HepG2 (cell line): Measurements from ENCODE around the gene PGPEP1. TPM values are rescaled to one million over a fixed set of nuclear protein-coding genes. Genes with fewer than 3 reads are reported as not detected.
A peak's percentile ranks its signal among the peaks of the same experiment; 100 is the strongest.

Experiments used
- BCL6 ChIP-seq: IDR thresholded peaks from 2 replicates; pipeline ENCODE4 v1.6.1; 2016; ENCODE audit warnings: missing genetic modification reagents, missing compliant biosample characterization
- BCLAF1 ChIP-seq: fragments of 450-650 bp; IDR thresholded peaks from 2 replicates; pipeline ENCODE4 v1.6.1; 2017; ENCODE audit warnings: mild to moderate bottlenecking
- BRCA1 ChIP-seq: sonication (generic); formaldehyde crosslinking; IDR thresholded peaks from 2 replicates; pipeline ENCODE4 v1.4.0; 2020; ENCODE audit warnings: missing genetic modification reagents
- CBFB ChIP-seq: sonication (generic); formaldehyde crosslinking; IDR thresholded peaks from 2 replicates; pipeline ENCODE4 v1.4.0; 2020; ENCODE audit warnings: missing genetic modification reagents
- CCAR2 ChIP-seq: fragments of 200-400 bp; formaldehyde crosslinking; optimal IDR thresholded peaks from 2 replicates; pipeline ENCODE3; 2018; ENCODE audit warnings: low read depth, mild to moderate bottlenecking, low read length, moderate library complexity
- FOXA3 ChIP-seq: IDR thresholded peaks from 2 replicates; pipeline ENCODE4 v1.6.1; 2016; ENCODE audit warnings: missing genetic modification reagents, missing compliant biosample characterization
- GABPB1 ChIP-seq: IDR thresholded peaks from 2 replicates; pipeline ENCODE4 v1.6.1; 2016; ENCODE audit warnings: mild to moderate bottlenecking, missing genetic modification reagents, moderate library complexity, missing compliant biosample characterization
- MAFK ChIP-seq, 2 experiments: IDR thresholded peaks in 1 of 2; conservative IDR thresholded peaks in 1 of 2; 2 replicates each; pipeline ENCODE4 v1.6.1; 2011; ENCODE audit warnings: improper control_type of control experiment in 2 of 2, low read length in 2 of 2
- MXD1 ChIP-seq: sonication (generic); formaldehyde crosslinking; IDR thresholded peaks from 2 replicates; pipeline ENCODE4 v1.4.0; 2020; ENCODE audit warnings: mild to moderate bottlenecking, missing genetic modification reagents
- NFIC ChIP-seq: IDR thresholded peaks from 2 replicates; pipeline ENCODE4 v1.6.1; 2012; ENCODE audit warnings: mild to moderate bottlenecking, low read length, inconsistent platforms
- NRL ChIP-seq: sonication (generic); formaldehyde crosslinking; IDR thresholded peaks from 2 replicates; pipeline ENCODE4 v1.5.0; 2020; ENCODE audit warnings: missing genetic modification reagents, mild to moderate bottlenecking, moderate library complexity, borderline replicate concordance
- RAD21 ChIP-seq: fragments of 450-650 bp; formaldehyde crosslinking; IDR thresholded peaks from 2 replicates; pipeline ENCODE4 v1.5.0; 2020; ENCODE audit warnings: mild to moderate bottlenecking
- SMAD9 ChIP-seq: sonication (generic); formaldehyde crosslinking; IDR thresholded peaks from 2 replicates; pipeline ENCODE4 v1.5.1; 2020; ENCODE audit warnings: mild to moderate bottlenecking, missing genetic modification reagents
- SNAI1 ChIP-seq: sonication (generic); formaldehyde crosslinking; IDR thresholded peaks from 2 replicates; pipeline ENCODE4 v1.5.0; 2020; ENCODE audit warnings: mild to moderate bottlenecking, missing genetic modification reagents, borderline replicate concordance
- SSRP1 ChIP-seq: IDR thresholded peaks from 2 replicates; pipeline ENCODE4 v1.6.1; 2016; ENCODE audit warnings: control low read depth
- TBP ChIP-seq: sonication (generic); formaldehyde crosslinking; IDR thresholded peaks from 2 replicates; pipeline ENCODE4 v1.5.0; 2020; ENCODE audit warnings: missing genetic modification reagents
- TEAD2 ChIP-seq: sonication (generic); formaldehyde crosslinking; IDR thresholded peaks from 2 replicates; pipeline ENCODE4 v1.9.0; 2021; ENCODE audit warnings: missing genetic modification reagents
- ZFP1 ChIP-seq: IDR thresholded peaks from 2 replicates; pipeline ENCODE4 v1.6.1; 2016
- ZMAT5 ChIP-seq: sonication (generic); formaldehyde crosslinking; IDR thresholded peaks from 2 replicates; pipeline ENCODE4 v1.5.0; 2020; ENCODE audit warnings: mild to moderate bottlenecking, low read depth, missing genetic modification reagents, borderline replicate concordance
- ZNF430 ChIP-seq: sonication (generic); formaldehyde crosslinking; IDR thresholded peaks from 2 replicates; pipeline ENCODE4 v1.9.0; 2021; ENCODE audit warnings: mild to moderate bottlenecking, missing genetic modification reagents
- ZNF766 ChIP-seq: sonication (generic); formaldehyde crosslinking; IDR thresholded peaks from 2 replicates; pipeline ENCODE4 v1.5.0; 2020; ENCODE audit warnings: missing genetic modification reagents, borderline replicate concordance
- ZSCAN22 ChIP-seq: sonication (generic); formaldehyde crosslinking; IDR thresholded peaks from 2 replicates; pipeline ENCODE4 v1.4.0; 2020; ENCODE audit warnings: mild to moderate bottlenecking, missing genetic modification reagents
- polyA plus RNA-seq, 8 experiments: library from polyadenylated mRNA; depleted of rRNA in 3 of 8; stranded (reverse) in 7 of 8; unstranded in 1 of 8; fragments of >200 nt; fragmentation: Illumina TruSeq in 4 of 8; extraction: Trizol in 4 of 8; gene quantifications; 2 replicates each; pipeline versions ENCODE4 v1.2.1 to v1.2.3, GENCODE V29; 2011 to 2016; ENCODE audit warnings: low read depth in 4 of 8, missing spikeins in 1 of 8, mixed read lengths in 1 of 8; ENCODE audit not compliant: insufficient read depth in 1 of 8
- total RNA-seq, 5 experiments: library from RNA; depleted of rRNA; stranded (reverse); fragments of >200 nt; fragmentation: Illumina TruSeq; extraction: Trizol; gene quantifications; 2 replicates each; pipeline ENCODE4 v1.2.3, GENCODE V29; 2016; ENCODE audit warnings: low read depth in 1 of 5
- TF ChIP-seq, protein P1 (sequence below), 2 experiments: fragments of 450-650 bp in 1 of 2; sonication (generic) in 1 of 2; formaldehyde crosslinking; IDR thresholded peaks; 2 replicates each; pipeline versions ENCODE4 v1.5.0 to v1.8.0; 2020 to 2022; ENCODE audit warnings: mild to moderate bottlenecking in 1 of 2, missing genetic modification reagents in 1 of 2
- TF ChIP-seq, protein P2 (sequence below): sonication (generic); formaldehyde crosslinking; conservative IDR thresholded peaks from 2 replicates; pipeline ENCODE4 v1.4.0; 2020; ENCODE audit warnings: missing genetic modification reagents

Gene PGPEP1
- total and polyA plus RNA-seq, 2 of the 13 experiments (the other 11 are each of a cell fraction or from before 2014, with no cell fraction given) = 53.1 to 56.6 TPM

GRCh38 chr19:18304458-18305310 lies 35.7 kb upstream of the PGPEP1 start (continued):
- TF ChIP-seq MXD1 (CRISPR knock-in tag) (peak; percentile 54), GABPB1 (CRISPR knock-in tag) (peak; percentile 76), NFIC (peak; percentile 33; the same call in 1 of the 2 replicates), BCLAF1 (no peak), MAFK (conservative IDR thresholded peaks at IDR 0.05 in 1 of 2, IDR thresholded peaks at IDR 0.05 in 1 of 2; ENCODE audit: low read length in 2 of 2) (no peak), FOXA3 (CRISPR knock-in tag) (no peak; the same call in 1 of the 2 replicates), CCAR2 (no peak), SNAI1 (no peak), ZNF430 (peak; percentile 80), BCL6 (CRISPR knock-in tag) (no peak), ZFP1 (CRISPR knock-in tag) (peak; percentile 34; the same call in 1 of the 2 replicates), SMAD9 (CRISPR knock-in tag) (peak; percentile 31; the same call in 1 of the 2 replicates), SSRP1 (CRISPR knock-in tag) (no peak), ZSCAN22 (CRISPR knock-in tag) (peak; percentile 63; the same call in 1 of the 2 replicates), RAD21 (CRISPR knock-in tag) (no peak), NRL (CRISPR knock-in tag) (peak; percentile 15; the same call in 1 of the 2 replicates), CBFB (CRISPR knock-in tag) (no peak), ZNF766 (no peak), TEAD2 (no peak), BRCA1 (no peak), ZMAT5 (CRISPR knock-in tag) (no peak), TBP (CRISPR knock-in tag) (no peak)
- TF ChIP-seq, protein P1, sequence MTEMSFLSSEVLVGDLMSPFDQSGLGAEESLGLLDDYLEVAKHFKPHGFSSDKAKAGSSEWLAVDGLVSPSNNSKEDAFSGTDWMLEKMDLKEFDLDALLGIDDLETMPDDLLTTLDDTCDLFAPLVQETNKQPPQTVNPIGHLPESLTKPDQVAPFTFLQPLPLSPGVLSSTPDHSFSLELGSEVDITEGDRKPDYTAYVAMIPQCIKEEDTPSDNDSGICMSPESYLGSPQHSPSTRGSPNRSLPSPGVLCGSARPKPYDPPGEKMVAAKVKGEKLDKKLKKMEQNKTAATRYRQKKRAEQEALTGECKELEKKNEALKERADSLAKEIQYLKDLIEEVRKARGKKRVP (CRISPR knock-in tag; IDR thresholded peaks at IDR 0.05) = peak in 1 of 2 experiments; percentile 65; a peak in 2 of 4 replicates
- TF ChIP-seq, protein P2, sequence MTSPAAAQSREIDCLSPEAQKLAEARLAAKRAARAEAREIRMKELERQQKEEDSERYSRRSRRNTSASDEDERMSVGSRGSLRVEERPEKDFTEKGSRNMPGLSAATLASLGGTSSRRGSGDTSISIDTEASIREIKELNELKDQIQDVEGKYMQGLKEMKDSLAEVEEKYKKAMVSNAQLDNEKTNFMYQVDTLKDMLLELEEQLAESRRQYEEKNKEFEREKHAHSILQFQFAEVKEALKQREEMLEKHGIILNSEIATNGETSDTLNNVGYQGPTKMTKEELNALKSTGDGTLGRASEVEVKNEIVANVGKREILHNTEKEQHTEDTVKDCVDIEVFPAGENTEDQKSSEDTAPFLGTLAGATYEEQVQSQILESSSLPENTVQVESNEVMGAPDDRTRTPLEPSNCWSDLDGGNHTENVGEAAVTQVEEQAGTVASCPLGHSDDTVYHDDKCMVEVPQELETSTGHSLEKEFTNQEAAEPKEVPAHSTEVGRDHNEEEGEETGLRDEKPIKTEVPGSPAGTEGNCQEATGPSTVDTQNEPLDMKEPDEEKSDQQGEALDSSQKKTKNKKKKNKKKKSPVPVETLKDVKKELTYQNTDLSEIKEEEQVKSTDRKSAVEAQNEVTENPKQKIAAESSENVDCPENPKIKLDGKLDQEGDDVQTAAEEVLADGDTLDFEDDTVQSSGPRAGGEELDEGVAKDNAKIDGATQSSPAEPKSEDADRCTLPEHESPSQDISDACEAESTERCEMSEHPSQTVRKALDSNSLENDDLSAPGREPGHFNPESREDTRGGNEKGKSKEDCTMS (CRISPR knock-in tag) = no peak
